GM21619 (cell line): ENCODE data around the gene RETREG3.
"Not testable (repeated sequence)": the region's sequence is repeated elsewhere in the genome, so short reads cannot be mapped to it uniquely, and the experiment has no call there.

Experiments used
- ATAC-seq: cut with Tn5 transposase; IDR thresholded peaks from one replicate; pipeline ENCODE4 v1.9.1; 2021; ENCODE audit not compliant: unreplicated experiment

RETREG3 gene

GRCh38 chr17:42553866-42554249 is 55.3 kb downstream of the RETREG3 start:
- no peak for ATAC-seq

GRCh38 chr17:42553161-42553818 is 55.9 kb downstream of the RETREG3 start:
- ATAC-seq: no peak

DNA sequence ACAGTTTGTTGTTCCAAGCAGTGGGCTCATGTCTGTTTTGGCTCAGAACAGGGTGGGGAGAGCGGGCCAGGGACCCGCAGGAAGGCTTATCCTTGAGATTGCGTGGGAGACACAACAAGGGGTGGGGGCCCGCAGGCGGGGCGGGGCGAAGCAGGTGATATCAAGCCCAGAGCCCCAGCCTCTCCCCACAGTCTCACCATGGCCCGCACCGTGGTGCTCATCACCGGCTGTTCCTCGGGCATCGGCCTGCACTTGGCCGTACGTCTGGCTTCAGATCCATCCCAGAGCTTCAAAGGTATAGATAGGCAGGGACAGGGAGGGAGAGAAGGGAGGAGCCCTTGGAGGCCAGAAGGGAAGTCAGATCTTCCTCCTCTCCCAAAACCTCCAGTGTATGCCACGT is 56.4 kb downstream of the RETREG3 start, which contains the start of gene HSD17B1:
HSD17B1 (plus strand) TSS at position 188 of the 400 bp plus-strand sequence; CDS start at position 199, 11 bp downstream.
- ATAC-seq: not testable (repeated sequence)

DNA sequence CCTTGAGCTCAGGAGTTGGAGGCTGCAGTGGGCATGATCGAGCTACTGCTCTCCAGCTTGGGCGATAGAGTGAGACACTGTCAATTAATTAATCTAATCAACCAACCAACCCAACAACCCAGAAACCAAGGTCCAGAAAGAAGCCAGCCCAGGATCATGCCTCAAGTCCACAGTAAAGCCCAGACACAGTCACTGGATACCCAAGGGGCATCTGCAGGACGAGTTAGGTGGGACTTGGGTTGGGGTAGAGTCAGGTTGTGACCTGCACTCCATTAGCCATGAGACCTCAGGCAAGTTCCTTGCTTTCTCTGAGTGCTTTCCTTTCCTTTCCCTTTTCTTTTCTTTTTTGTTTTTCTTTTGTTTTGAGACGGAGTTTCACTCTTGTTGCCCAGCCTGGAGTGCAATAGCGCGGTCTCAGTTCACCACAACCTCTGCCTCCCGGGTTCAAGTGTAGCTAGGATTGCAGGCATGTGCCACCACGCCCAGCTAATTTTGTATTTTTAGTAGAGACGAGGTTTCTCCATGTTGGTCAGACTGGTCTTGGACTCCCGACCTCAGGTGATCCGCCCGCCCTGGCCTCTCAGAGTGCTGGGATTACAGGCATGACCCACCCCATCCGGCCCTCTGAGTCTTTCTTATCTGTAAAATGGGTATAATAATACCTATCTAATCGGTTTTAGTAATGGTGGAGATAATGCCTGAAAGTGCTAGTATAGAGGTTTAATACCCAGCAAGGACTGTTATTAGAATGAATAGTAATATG is 60.0 kb downstream of the RETREG3 start:
- ATAC-seq: no peak

- ATAC-seq: peak; percentile 40
Observed at GRCh38 chr17:42548070-42548837, 60.9 kb downstream of the RETREG3 start.

DNA sequence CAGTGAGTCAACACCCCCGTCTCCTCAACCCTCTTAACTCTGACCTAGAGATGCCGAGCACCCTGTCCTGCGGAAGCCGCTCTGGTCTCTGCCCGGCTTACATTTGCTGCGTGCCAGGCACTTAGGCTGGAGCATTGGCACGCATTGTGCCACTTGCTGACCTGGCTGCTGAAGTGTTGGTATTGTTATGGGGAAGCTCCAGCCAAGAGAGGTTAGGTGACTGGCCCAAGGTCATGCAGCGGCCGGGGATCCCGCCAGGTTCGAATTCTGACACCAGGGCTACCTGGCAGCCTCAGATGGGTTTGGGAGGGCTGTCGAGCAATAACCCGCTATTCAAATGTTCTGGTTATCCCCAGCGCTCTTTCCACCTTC is 61.5 kb downstream of the RETREG3 start:
- ATAC-seq: no peak

DNA sequence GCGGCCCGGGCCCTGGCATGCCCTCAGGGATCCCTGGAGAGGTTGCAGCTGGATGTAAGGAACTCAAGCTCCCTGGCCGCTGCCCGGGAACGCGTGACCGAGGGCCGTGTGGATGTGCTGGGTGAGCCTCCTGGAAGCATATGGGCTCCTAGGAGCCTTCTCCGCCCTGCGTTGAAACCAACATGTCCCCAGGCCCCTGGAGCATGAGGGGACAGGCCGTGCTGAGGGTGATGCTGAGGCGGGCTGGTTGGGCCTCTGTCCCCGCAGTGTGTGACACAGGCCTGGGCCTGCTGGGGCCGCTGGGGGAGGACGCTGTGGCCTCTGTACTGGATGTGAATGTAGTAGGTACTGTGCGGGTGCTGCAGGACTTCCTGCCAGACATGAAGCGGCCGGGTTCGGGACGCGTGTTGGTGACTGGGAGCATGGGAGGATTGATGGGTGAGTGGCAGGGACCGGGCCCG is 62.1 kb downstream of the RETREG3 start:
- ATAC-seq: no peak

- ATAC-seq: not testable (repeated sequence)
Observed at GRCh38 chr17:42545755-42546505, 63.2 kb downstream of the RETREG3 start.

GRCh38 chr17:42544874-42545283 is 64.3 kb downstream of the RETREG3 start:
- no peak for ATAC-seq

DNA sequence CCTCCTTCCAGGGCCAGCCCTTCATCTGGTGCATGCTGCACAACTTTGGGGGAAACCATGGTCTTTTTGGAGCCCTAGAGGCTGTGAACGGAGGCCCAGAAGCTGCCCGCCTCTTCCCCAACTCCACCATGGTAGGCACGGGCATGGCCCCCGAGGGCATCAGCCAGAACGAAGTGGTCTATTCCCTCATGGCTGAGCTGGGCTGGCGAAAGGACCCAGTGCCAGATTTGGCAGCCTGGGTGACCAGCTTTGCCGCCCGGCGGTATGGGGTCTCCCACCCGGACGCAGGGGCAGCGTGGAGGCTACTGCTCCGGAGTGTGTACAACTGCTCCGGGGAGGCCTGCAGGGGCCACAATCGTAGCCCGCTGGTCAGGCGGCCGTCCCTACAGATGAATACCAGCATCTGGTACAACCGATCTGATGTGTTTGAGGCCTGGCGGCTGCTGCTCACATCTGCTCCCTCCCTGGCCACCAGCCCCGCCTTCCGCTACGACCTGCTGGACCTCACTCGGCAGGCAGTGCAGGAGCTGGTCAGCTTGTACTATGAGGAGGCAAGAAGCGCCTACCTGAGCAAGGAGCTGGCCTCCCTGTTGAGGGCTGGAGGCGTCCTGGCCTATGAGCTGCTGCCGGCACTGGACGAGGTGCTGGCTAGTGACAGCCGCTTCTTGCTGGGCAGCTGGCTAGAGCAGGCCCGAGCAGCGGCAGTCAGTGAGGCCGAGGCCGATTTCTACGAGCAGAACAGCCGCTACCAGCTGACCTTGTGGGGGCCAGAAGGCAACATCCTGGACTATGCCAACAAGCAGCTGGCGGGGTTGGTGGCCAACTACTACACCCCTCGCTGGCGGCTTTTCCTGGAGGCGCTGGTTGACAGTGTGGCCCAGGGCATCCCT is 65.7 kb downstream of the RETREG3 start:
- ATAC-seq: no peak

DNA sequence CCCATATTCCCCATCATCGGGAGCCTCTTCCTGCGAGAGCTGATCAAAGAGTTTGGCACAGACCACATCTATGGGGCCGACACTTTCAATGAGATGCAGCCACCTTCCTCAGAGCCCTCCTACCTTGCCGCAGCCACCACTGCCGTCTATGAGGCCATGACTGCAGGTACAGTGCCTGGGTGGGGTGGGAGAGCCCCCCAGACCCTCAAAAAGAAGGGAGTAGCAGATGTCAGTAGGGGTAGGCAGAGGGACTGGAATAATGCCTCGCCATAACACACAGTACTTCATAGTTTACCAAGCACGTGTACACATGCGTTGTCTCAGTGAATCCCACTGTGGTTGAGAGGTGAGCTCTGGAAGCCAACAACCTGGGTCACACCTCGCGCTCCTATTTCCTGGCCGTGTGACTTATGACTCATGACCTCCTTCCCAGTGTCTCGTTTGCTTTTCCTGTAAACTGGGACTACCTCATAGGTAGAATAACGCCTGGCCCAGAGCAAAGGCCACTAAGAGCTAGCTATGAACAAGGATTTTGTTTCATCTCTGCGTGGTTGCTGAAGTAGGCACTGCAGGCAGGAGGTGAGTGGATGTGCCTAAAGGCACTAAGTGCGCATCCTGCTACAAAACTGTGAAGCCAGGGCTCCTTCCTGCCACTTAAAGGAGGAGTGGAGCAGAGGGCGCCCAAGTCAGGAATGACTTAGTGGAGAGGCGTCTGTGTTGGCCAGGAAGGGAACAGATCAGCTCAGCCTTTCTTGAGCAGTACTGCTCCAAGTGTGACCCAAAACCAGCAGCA is 67.9 kb downstream of the RETREG3 start:
- ATAC-seq: no peak

DNA sequence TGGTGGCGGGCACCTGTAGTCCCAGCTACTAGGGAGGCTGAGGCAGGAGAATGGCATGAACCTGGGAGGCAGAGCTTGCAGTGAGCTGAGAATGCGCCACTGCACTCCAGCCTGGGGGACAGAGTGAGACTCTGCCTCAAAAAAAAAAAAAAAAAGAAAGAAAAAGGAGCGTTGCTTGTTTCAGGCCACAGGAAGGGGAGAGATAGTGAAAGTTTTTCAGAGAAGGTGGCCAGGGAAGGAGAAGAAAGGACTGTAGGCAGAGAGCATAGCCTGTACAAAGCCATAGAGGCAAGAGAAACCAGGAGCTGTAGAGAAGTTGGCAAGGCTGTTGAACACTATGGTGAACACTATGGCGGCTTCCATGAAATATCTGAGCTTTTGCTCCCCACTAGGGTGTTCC is 68.6 kb downstream of the RETREG3 start:
- ATAC-seq: not testable (repeated sequence)

GRCh38 chr17:42538482-42538881 is 70.7 kb downstream of the RETREG3 start:
- no peak for ATAC-seq

DNA sequence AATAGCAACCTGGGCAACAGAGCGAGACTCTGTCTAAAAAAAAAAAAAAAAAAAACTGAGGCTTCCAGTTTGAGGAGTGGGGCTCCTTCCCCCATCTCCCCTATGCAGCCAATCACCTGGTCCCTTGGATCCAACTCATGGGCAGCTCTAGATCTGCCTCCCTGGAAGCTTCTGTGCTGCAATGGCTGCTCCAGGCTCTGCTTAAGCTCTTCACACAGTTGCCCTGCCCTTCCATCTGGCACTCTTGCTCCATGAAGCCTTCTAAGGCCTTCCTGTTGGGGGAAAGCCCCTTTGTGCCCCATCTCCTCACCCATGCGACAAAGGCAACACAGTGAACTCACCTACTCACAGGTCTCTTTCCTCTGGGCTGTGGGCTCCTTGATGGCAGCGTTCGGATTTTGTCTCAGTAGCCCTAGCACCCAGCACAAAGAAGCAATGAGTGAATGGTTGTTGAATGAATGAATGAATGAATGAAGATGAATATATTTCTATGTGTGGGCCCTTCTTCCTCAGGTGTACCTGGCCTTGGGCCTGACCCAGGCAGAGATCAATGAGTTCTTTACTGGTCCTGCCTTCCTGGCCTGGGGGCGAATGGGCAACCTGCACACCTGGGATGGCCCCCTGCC is 71.2 kb downstream of the RETREG3 start:
- ATAC-seq: no peak

DNA sequence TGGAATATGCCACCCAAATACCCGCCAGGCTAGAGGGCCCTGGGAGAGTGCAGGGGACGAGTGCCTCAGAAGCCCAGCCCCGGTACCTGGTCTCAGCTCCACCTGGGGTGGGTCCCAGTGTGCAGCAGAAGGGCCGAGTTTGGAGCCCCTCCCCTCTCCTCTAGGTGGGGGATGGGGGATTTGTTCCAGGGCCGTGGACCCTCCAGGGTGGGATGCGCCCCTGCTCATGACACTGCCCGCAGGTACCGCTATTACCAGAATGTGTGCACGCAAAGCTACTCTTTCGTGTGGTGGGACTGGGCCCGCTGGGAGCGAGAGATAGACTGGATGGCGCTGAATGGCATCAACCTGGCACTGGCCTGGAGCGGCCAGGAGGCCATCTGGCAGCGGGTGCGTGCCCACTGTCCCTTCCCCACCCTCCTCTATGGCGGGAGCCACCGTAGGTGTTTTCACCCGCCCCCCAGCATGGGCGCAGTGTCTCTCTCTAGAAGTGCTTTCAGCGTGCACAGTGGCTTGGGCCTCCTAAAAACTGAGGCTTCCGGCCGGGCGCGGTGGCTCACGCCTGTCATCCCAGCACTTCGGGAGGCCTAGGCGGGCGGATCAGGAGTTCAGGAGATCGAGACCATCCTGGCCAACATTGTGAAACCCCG is 71.9 kb downstream of the RETREG3 start:
- ATAC-seq: no peak

- ATAC-seq: peak; percentile 57
Observed at GRCh38 chr17:42536372-42537155, 72.6 kb downstream of the RETREG3 start.

- ATAC-seq: peak; percentile 78
Observed at GRCh38 chr17:42536048-42536371, 73.2 kb downstream of the RETREG3 start, which contains the start of gene NAGLU. Gene NAGLU (plus strand): TSS chr17:42536241. CDS start chr17:42536273, 32 bp downstream.
